Muscle layer of colon (tissue), 2 donors: ENCODE data around the gene SLC25A5.
"Not testable (repeated sequence)": the region's sequence is repeated elsewhere in the genome, so short reads cannot be mapped to it uniquely, and the experiment has no call there.

Source experiments
- H3K27ac ChIP-seq: one replicate; pipeline ENCODE4 v1.7.0; 2013; ENCODE audit warnings: low read depth, mild to moderate bottlenecking, low read length, moderate library complexity
- H3K27me3 ChIP-seq, 2 donors: one replicate each; pipeline ENCODE4 v1.7.0; 2013; ENCODE audit warnings: low read length in 2 of 2, mild to moderate bottlenecking in 2 of 2; ENCODE audit not compliant: insufficient read depth in 2 of 2, control insufficient read depth in 1 of 2
- H3K36me3 ChIP-seq: one replicate; pipeline ENCODE4 v1.7.0; 2013; ENCODE audit warnings: mild to moderate bottlenecking, low read length; ENCODE audit not compliant: insufficient read depth
- H3K4me1 ChIP-seq: one replicate; pipeline ENCODE4 v1.7.0; 2013; ENCODE audit warnings: mild to moderate bottlenecking, low read length; ENCODE audit not compliant: insufficient read depth
- H3K4me3 ChIP-seq, 2 donors: one replicate each; pipeline ENCODE4 v1.7.0; 2013; ENCODE audit warnings: low read length in 2 of 2, low read depth in 1 of 2, mild to moderate bottlenecking in 1 of 2, moderate library complexity in 1 of 2
- H3K9ac ChIP-seq: one replicate; pipeline ENCODE4 v1.7.0; 2013; ENCODE audit warnings: low read length
- H3K9me3 ChIP-seq: one replicate; pipeline ENCODE4 v1.7.0; 2013; ENCODE audit warnings: mild to moderate bottlenecking, low read length
- donor health status: abdominal sarcoma.
- donor health status: Adenocarcinoma of cecum.

Gene SLC25A5

DNA sequence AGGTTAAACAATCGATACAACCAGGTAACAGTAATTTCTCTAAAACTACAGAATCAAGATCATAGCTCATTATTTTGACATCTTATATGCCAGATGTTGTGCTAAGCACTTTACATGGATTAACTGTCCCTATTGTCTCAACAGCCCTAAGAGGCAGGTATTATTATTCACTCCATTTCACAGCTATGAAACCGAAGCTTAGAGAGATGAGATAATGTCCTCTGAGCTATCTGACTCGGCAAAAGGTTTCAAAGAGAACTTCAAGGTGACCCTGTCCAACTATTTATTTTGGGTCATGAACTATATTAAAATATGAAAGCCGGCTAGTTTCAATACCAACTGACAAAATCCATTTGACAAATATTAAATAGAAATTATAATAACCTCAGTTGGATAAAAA, 10.3 kb downstream of the SLC25A5 start:
- no peak overlapping the region for H3K4me3 ChIP-seq
- H3K36me3 ChIP-seq = no peaks in the 10 kb centered on the region
- H3K27me3 ChIP-seq = no peaks in the 10 kb centered on the region
- no peak overlapping the region for H3K27ac ChIP-seq
- H3K9ac ChIP-seq = no peak overlapping the region
- H3K9me3 ChIP-seq = no peaks in the 10 kb centered on the region
- no peaks in the 10 kb centered on the region for H3K4me1 ChIP-seq

GRCh38 chrX:119479845-119480244, 11.6 kb downstream of the SLC25A5 start:
- no peak overlapping the region for H3K9ac ChIP-seq
- no peaks in the 10 kb centered on the region for H3K4me1 ChIP-seq
- H3K36me3 ChIP-seq = no peaks in the 10 kb centered on the region
- H3K27me3 ChIP-seq = no peaks in the 10 kb centered on the region
- no peak overlapping the region for H3K4me3 ChIP-seq
- H3K9me3 ChIP-seq = no peaks in the 10 kb centered on the region
- H3K27ac ChIP-seq = no peak overlapping the region

- Histone ChIP-seq H3K27me3 (no peaks in the 10 kb centered on the region), H3K36me3 (no peaks in the 10 kb centered on the region), H3K9ac (no peak overlapping the region), H3K4me1 (no peaks in the 10 kb centered on the region), H3K27ac (no peak overlapping the region), H3K4me3 (no peak overlapping the region), H3K9me3 (no peaks in the 10 kb centered on the region)
Observed at GRCh38 chrX:119481323-119481801, 13.1 kb downstream of the SLC25A5 start.

DNA sequence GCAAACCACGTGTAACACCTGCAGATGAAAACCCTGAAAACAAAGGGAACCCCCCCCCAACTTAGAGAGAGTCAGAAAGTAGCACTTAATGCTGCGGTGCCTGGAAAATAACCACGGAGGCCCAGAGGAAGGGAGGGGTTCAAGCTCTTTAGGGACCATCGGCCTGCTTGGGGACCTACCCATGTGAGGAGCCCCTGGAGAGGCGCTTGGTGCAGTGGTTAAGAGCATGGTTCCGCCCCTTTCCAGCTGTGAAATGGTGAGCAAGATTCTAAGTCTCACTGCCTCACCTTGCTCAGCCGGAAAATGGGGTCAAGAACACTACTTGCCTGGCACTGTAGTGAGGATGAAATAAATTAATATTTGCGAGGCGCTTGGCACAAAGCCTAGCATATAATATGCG, 13.8 kb downstream of the SLC25A5 start:
- H3K4me1 ChIP-seq = no peaks in the 10 kb centered on the region
- H3K9ac ChIP-seq = no peak overlapping the region
- no peaks in the 10 kb centered on the region for H3K27me3 ChIP-seq
- H3K9me3 ChIP-seq = no peaks in the 10 kb centered on the region
- peak overlapping the region; percentile 22 to 35 for H3K4me3 ChIP-seq
- H3K36me3 ChIP-seq = no peaks in the 10 kb centered on the region
- no peak overlapping the region for H3K27ac ChIP-seq

- no peaks in the 10 kb centered on the region for H3K36me3 ChIP-seq
- peak overlapping the region; percentile 22 to 35 for H3K4me3 ChIP-seq
- H3K27me3 ChIP-seq = no peaks in the 10 kb centered on the region
- no peaks in the 10 kb centered on the region for H3K9me3 ChIP-seq
- no peaks in the 10 kb centered on the region for H3K4me1 ChIP-seq
- no peak overlapping the region for H3K27ac ChIP-seq
- no peak overlapping the region for H3K9ac ChIP-seq
Observed at GRCh38 chrX:119482481-119483480, 14.5 kb downstream of the SLC25A5 start.

GRCh38 chrX:119486745-119487144, 18.5 kb downstream of the SLC25A5 start:
- Histone ChIP-seq H3K4me3 (no peak overlapping the region), H3K27me3 (peaks cover 0 to 6% of the 10 kb centered on the region in 2 donors), H3K4me1 (no peaks in the 10 kb centered on the region), H3K9ac (no peak overlapping the region), H3K36me3 (no peaks in the 10 kb centered on the region), H3K9me3 (no peaks in the 10 kb centered on the region), H3K27ac (no peak overlapping the region)

DNA sequence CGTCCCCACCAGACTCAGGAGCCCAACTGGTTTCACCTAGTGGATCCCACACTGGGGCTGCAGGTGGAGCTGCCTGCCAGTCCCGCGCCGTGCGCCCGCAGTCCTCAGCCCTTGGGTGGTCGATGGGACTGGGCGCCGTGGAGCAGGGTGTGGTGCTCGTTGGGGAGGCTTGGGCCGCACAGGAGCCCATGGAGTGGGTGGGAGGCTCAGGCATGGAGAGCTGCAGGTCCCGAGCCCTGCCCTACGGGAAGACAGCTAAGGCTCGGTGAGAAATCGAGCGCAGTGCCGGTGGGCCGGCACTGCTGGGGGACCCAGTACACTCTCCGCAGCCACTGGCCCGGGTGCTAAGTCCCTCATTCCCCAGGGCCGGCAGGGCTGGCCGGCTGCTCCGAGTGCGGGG, 19.5 kb downstream of the SLC25A5 start:
- not testable (repeated sequence) for H3K36me3 ChIP-seq, H3K9ac ChIP-seq, H3K4me3 ChIP-seq, H3K27me3 ChIP-seq, H3K4me1 ChIP-seq, H3K9me3 ChIP-seq, H3K27ac ChIP-seq

GRCh38 chrX:119488749-119489148, 20.5 kb downstream of the SLC25A5 start:
- Histone ChIP-seq H3K4me1 (no peaks in the 10 kb centered on the region), H3K27me3 (peaks cover 0 to 6% of the 10 kb centered on the region in 2 donors), H3K4me3 (no peak overlapping the region), H3K36me3 (no peaks in the 10 kb centered on the region), H3K27ac (no peak overlapping the region), H3K9me3 (no peaks in the 10 kb centered on the region), H3K9ac (no peak overlapping the region)

GRCh38 chrX:119489212-119490074, 21.2 kb downstream of the SLC25A5 start:
- no peak overlapping the region for H3K27ac ChIP-seq
- H3K27me3 ChIP-seq = peaks cover 0 to 6% of the 10 kb centered on the region in 2 donors
- no peaks in the 10 kb centered on the region for H3K4me1 ChIP-seq
- H3K9me3 ChIP-seq = no peaks in the 10 kb centered on the region
- no peaks in the 10 kb centered on the region for H3K36me3 ChIP-seq
- H3K4me3 ChIP-seq = no peak overlapping the region
- no peak overlapping the region for H3K9ac ChIP-seq

GRCh38 chrX:119492463-119492862, 24.2 kb downstream of the SLC25A5 start:
- Histone ChIP-seq H3K36me3 (no peaks in the 10 kb centered on the region), H3K27me3 (peaks cover 0 to 6% of the 10 kb centered on the region in 2 donors), H3K9me3 (no peaks in the 10 kb centered on the region), H3K27ac (no peak overlapping the region), H3K9ac (no peak overlapping the region), H3K4me3 (no peak overlapping the region), H3K4me1 (no peaks in the 10 kb centered on the region)

DNA sequence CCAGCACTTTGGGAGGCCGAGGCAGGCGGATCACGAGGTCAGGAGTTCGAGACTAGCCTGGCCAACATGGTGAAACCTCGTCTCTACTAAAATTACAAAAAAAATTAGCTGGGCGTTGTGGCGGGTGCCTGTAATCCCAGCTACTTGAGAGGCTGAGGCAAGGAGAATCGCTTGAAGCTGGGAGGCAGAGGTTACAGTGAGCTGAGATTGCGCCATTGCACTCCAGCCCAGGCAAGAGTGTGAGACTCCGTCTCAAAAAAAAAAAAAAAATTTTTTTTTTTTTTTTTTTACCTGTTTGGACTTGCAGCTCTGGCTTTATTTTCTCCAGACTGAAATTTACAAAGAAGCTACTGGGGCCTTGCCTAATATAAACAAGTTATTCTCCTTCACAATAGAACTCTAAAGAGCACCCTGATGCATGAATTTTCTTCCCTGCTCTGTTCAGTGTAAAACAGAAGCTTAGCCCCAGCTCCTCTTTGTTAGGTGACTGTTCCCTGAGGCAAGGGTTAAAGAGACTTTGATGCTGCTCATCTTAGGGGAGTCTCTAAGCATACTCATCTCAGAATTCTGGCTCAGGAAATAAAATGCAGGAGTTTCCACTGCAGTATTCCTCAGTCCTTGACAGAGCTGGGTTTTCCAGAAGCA, 25.7 kb downstream of the SLC25A5 start:
- H3K27me3 ChIP-seq, H3K36me3 ChIP-seq, H3K9me3 ChIP-seq, H3K4me3 ChIP-seq, H3K27ac ChIP-seq, H3K9ac ChIP-seq, H3K4me1 ChIP-seq: not testable (repeated sequence)
